PC-9 (cell line): ENCODE results near the gene SNAPC4.

Source experiments
- EZH2 ChIP-seq: fragments of 200-600 bp; sonication (generic); IDR thresholded peaks from 2 replicates; pipeline ENCODE4 v1.8.0; 2017; ENCODE audit warnings: antibody characterized with exemption, low read depth
- TF ChIP-seq, protein P1 (sequence below): fragments of 200-600 bp; sonication (generic); conservative IDR thresholded peaks from 2 replicates; pipeline ENCODE4 v1.6.1; 2017; ENCODE audit warnings: mixed run types, antibody characterized with exemption, mild to moderate bottlenecking, moderate library complexity

DNA sequence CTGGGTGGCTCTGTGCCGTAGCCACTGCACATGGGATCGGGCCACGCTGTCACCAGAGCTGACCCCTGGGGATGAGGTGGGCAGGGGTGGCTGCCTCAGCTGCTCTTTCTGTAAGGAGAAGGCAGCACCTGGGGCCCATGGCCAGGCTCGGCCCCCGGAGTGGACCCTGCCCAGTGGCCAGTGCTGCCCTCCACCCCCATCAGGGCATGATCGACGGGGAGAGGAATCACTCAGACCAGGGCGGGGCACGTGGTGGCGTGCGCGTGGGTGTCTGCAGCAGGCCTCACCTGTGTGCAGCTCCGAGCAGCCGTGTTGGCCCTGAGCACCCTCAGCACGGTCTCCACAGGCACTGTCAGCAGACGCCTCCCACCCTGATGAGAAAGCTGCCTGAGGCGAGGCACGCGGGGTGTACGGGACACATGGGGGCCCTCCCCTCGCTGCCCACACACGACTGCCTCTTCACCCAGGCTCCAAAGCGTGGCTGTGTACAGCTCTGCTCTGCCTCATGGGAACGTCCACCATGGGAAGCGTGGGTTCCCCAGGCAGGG is 17.9 kb downstream of the SNAPC4 start:
- TF ChIP-seq, protein P1, sequence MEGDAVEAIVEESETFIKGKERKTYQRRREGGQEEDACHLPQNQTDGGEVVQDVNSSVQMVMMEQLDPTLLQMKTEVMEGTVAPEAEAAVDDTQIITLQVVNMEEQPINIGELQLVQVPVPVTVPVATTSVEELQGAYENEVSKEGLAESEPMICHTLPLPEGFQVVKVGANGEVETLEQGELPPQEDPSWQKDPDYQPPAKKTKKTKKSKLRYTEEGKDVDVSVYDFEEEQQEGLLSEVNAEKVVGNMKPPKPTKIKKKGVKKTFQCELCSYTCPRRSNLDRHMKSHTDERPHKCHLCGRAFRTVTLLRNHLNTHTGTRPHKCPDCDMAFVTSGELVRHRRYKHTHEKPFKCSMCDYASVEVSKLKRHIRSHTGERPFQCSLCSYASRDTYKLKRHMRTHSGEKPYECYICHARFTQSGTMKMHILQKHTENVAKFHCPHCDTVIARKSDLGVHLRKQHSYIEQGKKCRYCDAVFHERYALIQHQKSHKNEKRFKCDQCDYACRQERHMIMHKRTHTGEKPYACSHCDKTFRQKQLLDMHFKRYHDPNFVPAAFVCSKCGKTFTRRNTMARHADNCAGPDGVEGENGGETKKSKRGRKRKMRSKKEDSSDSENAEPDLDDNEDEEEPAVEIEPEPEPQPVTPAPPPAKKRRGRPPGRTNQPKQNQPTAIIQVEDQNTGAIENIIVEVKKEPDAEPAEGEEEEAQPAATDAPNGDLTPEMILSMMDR: no peak
- no peak for TF ChIP-seq EZH2
